ENCODE results near the gene POLR2E.

Gene POLR2E

GRCh38 chr19:1104311-1105007, 9.3 kb upstream of the POLR2E start:
- TF ChIP-seq FOXP2 (optimal IDR thresholded peaks at IDR 0.05; ENCODE audit: borderline replicate concordance, extremely low read depth, extremely low read length, insufficient read depth) = no peak
- TF ChIP-seq POLR2AphosphoS5 (IDR thresholded peaks at IDR 0.05; ENCODE audit: low read depth, low read length) = 0 out of 2 replicates have a peak, but pooled peaks have one; percentile 25

DNA sequence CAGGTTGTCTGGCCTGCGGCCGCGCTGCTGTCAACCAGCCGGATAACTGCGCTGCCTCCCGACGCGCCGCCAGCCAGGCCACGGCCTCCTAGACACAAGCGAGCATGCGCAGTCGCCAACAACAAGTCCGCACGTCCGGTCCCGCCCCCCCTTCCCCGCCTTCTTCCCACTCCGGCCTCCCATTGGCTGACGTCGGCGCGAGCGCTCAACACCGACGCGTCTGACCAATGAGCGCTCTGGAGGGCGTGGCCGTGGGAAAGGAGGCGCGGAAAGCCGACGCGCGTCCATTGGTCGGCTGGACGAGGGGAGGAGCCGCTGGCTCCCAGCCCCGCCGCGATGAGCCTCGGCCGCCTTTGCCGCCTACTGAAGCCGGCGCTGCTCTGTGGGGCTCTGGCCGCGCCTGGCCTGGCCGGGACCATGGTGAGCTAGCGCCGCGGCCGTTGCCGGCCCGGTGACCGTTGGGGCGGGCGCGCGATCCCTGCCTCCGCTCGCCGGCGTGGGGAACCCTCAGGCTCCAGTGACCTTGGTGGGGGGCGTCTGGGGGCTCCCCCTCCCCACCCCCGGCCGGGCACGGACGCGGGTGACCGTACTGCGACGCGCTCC, 8.6 kb upstream of the POLR2E start, which contains the start of gene GPX4:
Gene GPX4 (plus strand): TSS at position 287 of the 603 bp plus-strand sequence. CDS start 50 bp downstream, at position 337.
- TF ChIP-seq FOXP2 (optimal IDR thresholded peaks at IDR 0.05; ENCODE audit: borderline replicate concordance, extremely low read depth, extremely low read length, insufficient read depth) = peak; percentile 71
- no peak for TF ChIP-seq REST (IDR thresholded peaks at IDR 0.05; ENCODE audit: insufficient read depth in 1 of 2, low read depth in 2 of 2, low read length in 2 of 2)
- TF ChIP-seq TAF1 (IDR thresholded peaks at IDR 0.05; ENCODE audit: borderline replicate concordance, insufficient read depth, low read length) = peak; percentile 97
- peak; percentile 95 for TF ChIP-seq POLR2AphosphoS5 (IDR thresholded peaks at IDR 0.05; ENCODE audit: low read depth, low read length)
- TF ChIP-seq SIN3A (IDR thresholded peaks at IDR 0.05; ENCODE audit: borderline replicate concordance, insufficient read depth, low read length) = peak; percentile 63; the same call in 1 of the 2 replicates

- TF ChIP-seq SIN3A (IDR thresholded peaks at IDR 0.05; ENCODE audit: borderline replicate concordance, insufficient read depth, low read length) (no peak), REST (IDR thresholded peaks at IDR 0.05; ENCODE audit: insufficient read depth in 1 of 2, low read depth in 2 of 2, low read length in 2 of 2) (no peak), TAF1 (IDR thresholded peaks at IDR 0.05; ENCODE audit: borderline replicate concordance, insufficient read depth, low read length) (no peak), FOXP2 (optimal IDR thresholded peaks at IDR 0.05; ENCODE audit: borderline replicate concordance, extremely low read depth, extremely low read length, insufficient read depth) (no peak), POLR2AphosphoS5 (IDR thresholded peaks at IDR 0.05; ENCODE audit: low read depth, low read length) (no peak)
Measured at GRCh38 chr19:1103132-1103707, 8.0 kb upstream of the POLR2E start.

DNA sequence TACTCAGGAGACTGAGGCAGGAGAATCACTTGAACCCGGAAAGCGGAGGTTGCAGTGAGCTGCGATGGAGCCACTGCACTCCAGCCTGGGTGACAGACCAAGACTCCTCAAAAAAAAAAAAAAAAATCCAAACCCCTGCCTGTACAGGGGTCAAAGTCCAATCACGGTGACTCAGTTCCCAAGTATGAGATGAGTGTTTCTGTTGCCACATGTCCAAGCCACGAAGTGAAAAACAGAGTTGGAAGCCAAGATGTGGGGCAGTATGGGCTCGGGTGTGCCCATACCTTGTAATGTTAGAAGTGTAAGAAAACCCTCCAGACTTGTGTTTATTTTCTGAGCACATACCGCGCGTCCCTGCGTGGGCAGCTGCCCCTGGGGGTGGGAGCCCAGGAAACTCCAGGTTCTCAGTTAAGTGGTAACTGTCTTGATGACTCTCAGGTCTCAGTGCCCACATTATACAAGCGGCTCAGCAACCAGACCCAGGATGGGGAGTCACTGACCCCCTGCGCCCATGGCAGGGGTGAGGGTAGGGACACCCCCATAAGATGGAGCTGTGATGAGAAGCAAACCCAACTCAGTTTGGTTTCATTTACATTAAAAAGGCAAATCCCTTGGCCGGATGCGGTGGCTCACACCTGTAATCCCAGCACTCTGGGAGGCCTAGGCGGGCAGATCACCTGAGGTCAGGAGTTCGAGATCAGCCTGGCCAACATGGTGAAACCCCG, 7.4 kb upstream of the POLR2E start:
- TF ChIP-seq TAF1 (IDR thresholded peaks at IDR 0.05; ENCODE audit: borderline replicate concordance, insufficient read depth, low read length) = no peak
- TF ChIP-seq POLR2AphosphoS5 (IDR thresholded peaks at IDR 0.05; ENCODE audit: low read depth, low read length) = no peak
- TF ChIP-seq SIN3A (IDR thresholded peaks at IDR 0.05; ENCODE audit: borderline replicate concordance, insufficient read depth, low read length) = no peak
- no peak for TF ChIP-seq REST (IDR thresholded peaks at IDR 0.05; ENCODE audit: insufficient read depth in 1 of 2, low read depth in 2 of 2, low read length in 2 of 2)
- no peak for TF ChIP-seq FOXP2 (optimal IDR thresholded peaks at IDR 0.05; ENCODE audit: borderline replicate concordance, extremely low read depth, extremely low read length, insufficient read depth)

DNA sequence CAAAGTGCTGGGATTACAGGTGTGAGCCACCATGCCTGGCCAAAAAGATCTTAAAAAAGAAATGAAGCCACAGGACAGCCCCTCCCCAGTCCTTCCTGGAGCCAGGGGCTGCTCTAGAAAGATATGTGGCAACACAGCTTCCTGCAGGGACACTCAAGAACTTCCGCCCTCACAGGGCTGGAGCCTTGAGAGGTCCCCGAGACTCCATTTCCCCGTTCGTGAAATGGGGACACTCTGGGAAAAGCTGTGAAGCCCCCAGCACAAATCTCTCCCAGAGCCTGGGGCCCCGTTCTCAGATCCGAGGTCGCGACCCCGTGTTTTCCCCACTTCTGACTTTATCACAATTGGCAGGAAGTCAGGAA, 6.1 kb upstream of the POLR2E start:
- TF ChIP-seq REST (IDR thresholded peaks at IDR 0.05; ENCODE audit: insufficient read depth in 1 of 2, low read depth in 2 of 2, low read length in 2 of 2) (no peak; a peak in 1 of 4 replicates), SIN3A (IDR thresholded peaks at IDR 0.05; ENCODE audit: borderline replicate concordance, insufficient read depth, low read length) (no peak), FOXP2 (optimal IDR thresholded peaks at IDR 0.05; ENCODE audit: borderline replicate concordance, extremely low read depth, extremely low read length, insufficient read depth) (no peak), TAF1 (IDR thresholded peaks at IDR 0.05; ENCODE audit: borderline replicate concordance, insufficient read depth, low read length) (no peak), POLR2AphosphoS5 (IDR thresholded peaks at IDR 0.05; ENCODE audit: low read depth, low read length) (no peak)
